SK-N-SH treated with all-trans-retinoic acid at 6 μM for 48 hours (cell line): ENCODE results near the gene ATP11A.

Experiments
- ATAC-seq: fragments of 200-7000 bp; cut with Tn5 transposase; 3 replicates; pipeline ENCODE4 v1.9.1; 2020; ENCODE audit warnings: mild to moderate bottlenecking, moderate library complexity
- ARNTL ChIP-seq: fragments of 450-650 bp; formaldehyde crosslinking; IDR thresholded peaks from 2 replicates; pipeline ENCODE4 v1.5.0; 2020; ENCODE audit warnings: low read depth, mild to moderate bottlenecking, moderate library complexity, borderline replicate concordance
- BACH2 ChIP-seq: fragments of 250-450 bp; sonication (Bioruptor Pico); IDR thresholded peaks from 2 replicates; pipeline ENCODE4 v1.9.0; 2021; ENCODE audit warnings: mild to moderate bottlenecking, borderline replicate concordance
- CREB5 ChIP-seq: fragments of 250-450 bp; sonication (Bioruptor Pico); IDR thresholded peaks from 2 replicates; pipeline ENCODE4 v1.5.1; 2020; ENCODE audit warnings: low read depth, mild to moderate bottlenecking, moderate library complexity
- CSDC2 ChIP-seq: fragments of 250-450 bp; sonication (Bioruptor Pico); IDR thresholded peaks from 2 replicates; pipeline ENCODE4 v1.5.0; 2020; ENCODE audit warnings: mild to moderate bottlenecking, moderate library complexity
- CSRNP3 ChIP-seq: fragments of 250-450 bp; sonication (Bioruptor Pico); IDR thresholded peaks from 2 replicates; pipeline ENCODE4 v1.5.1; 2021; ENCODE audit warnings: mild to moderate bottlenecking, moderate library complexity
- ESRRG ChIP-seq: fragments of 250-450 bp; sonication (Bioruptor Pico); IDR thresholded peaks from 2 replicates; pipeline ENCODE4 v1.6.1; 2021; ENCODE audit warnings: mild to moderate bottlenecking
- GLIS3 ChIP-seq: fragments of 250-450 bp; sonication (Bioruptor Pico); IDR thresholded peaks from 2 replicates; pipeline ENCODE4 v1.5.0; 2020; ENCODE audit warnings: mild to moderate bottlenecking, moderate library complexity
- ISL1 ChIP-seq: fragments of 250-450 bp; sonication (Bioruptor Pico); IDR thresholded peaks from 2 replicates; pipeline ENCODE4 v2.1.2; 2022; ENCODE audit warnings: mild to moderate bottlenecking, moderate library complexity
- OSR1 ChIP-seq: fragments of 250-450 bp; sonication (Bioruptor Pico); IDR thresholded peaks from 2 replicates; pipeline ENCODE4 v1.8.0; 2022; ENCODE audit warnings: moderate library complexity, mild to moderate bottlenecking, inconsistent platforms
- PATZ1 ChIP-seq: fragments of 250-450 bp; sonication (Bioruptor Pico); IDR thresholded peaks from 2 replicates; pipeline ENCODE4 v1.8.0; 2020; ENCODE audit warnings: mild to moderate bottlenecking, moderate library complexity, borderline replicate concordance
- POU6F1 ChIP-seq: fragments of 250-450 bp; sonication (Bioruptor Pico); IDR thresholded peaks from 2 replicates; pipeline ENCODE4 v1.8.0; 2021; ENCODE audit warnings: low read depth, mild to moderate bottlenecking, moderate library complexity, borderline replicate concordance
- PPARA ChIP-seq: fragments of 250-450 bp; sonication (Bioruptor Pico); IDR thresholded peaks from 2 replicates; pipeline ENCODE4 v1.5.0; 2020; ENCODE audit warnings: mild to moderate bottlenecking, borderline replicate concordance
- RARB ChIP-seq: fragments of 250-450 bp; sonication (Bioruptor Pico); IDR thresholded peaks from 2 replicates; pipeline ENCODE4 v1.8.0; 2021; ENCODE audit warnings: mild to moderate bottlenecking, moderate library complexity
- SNAI2 ChIP-seq: fragments of 250-450 bp; sonication (Bioruptor Pico); IDR thresholded peaks from 2 replicates; pipeline ENCODE4 v1.5.0; 2020; ENCODE audit warnings: mild to moderate bottlenecking, moderate library complexity
- TCF4 ChIP-seq: fragments of 250-450 bp; sonication (Bioruptor Pico); IDR thresholded peaks from 2 replicates; pipeline ENCODE4 v1.8.0; 2021; ENCODE audit warnings: mild to moderate bottlenecking, moderate library complexity, borderline replicate concordance
- TOX ChIP-seq: fragments of 250-450 bp; sonication (Bioruptor Pico); IDR thresholded peaks from 2 replicates; pipeline ENCODE4 v1.8.0; 2021; ENCODE audit warnings: mild to moderate bottlenecking, moderate library complexity, borderline replicate concordance
- ZC3H10 ChIP-seq: fragments of 250-450 bp; sonication (Bioruptor Pico); IDR thresholded peaks from 2 replicates; pipeline ENCODE4 v1.5.1; 2021; ENCODE audit warnings: mild to moderate bottlenecking, moderate library complexity
- ZFP3 ChIP-seq: fragments of 250-450 bp; sonication (Bioruptor Pico); IDR thresholded peaks from 2 replicates; pipeline ENCODE4 v1.5.0; 2020; ENCODE audit warnings: mild to moderate bottlenecking, moderate library complexity
- ZFP30 ChIP-seq: fragments of 450-650 bp; formaldehyde crosslinking; IDR thresholded peaks from 2 replicates; pipeline ENCODE4 v1.5.0; 2022; ENCODE audit warnings: mild to moderate bottlenecking, moderate library complexity
- ZNF565 ChIP-seq: fragments of 450-650 bp; formaldehyde crosslinking; conservative IDR thresholded peaks from 2 replicates; pipeline ENCODE4 v1.5.0; 2020; ENCODE audit warnings: low read depth, mild to moderate bottlenecking, moderate library complexity
- ZNF70 ChIP-seq: fragments of 450-650 bp; formaldehyde crosslinking; IDR thresholded peaks from 2 replicates; pipeline ENCODE4 v1.5.0; 2020; ENCODE audit warnings: mild to moderate bottlenecking, moderate library complexity
- ZNF8 ChIP-seq: fragments of 450-650 bp; formaldehyde crosslinking; IDR thresholded peaks from 2 replicates; pipeline ENCODE4 v1.5.0; 2020; ENCODE audit warnings: mild to moderate bottlenecking, moderate library complexity

ATP11A gene

GRCh38 chr13:112729408-112729807 lies 39.6 kb downstream of the ATP11A start:
- no peak for TF ChIP-seq ARNTL (CRISPR knock-in tag)
- no peak for TF ChIP-seq TCF4 (CRISPR knock-in tag)
- TF ChIP-seq ZC3H10 (CRISPR knock-in tag), result no peak
- TF ChIP-seq CSDC2 (CRISPR knock-in tag), result no peak
- TF ChIP-seq ZFP30, result no peak
- TF ChIP-seq ZNF70, result no peak
- no peak for TF ChIP-seq RARB
- no peak for TF ChIP-seq ZNF565
- TF ChIP-seq GLIS3 (CRISPR knock-in tag), result no peak
- no peak for TF ChIP-seq PATZ1 (CRISPR knock-in tag)
- no peak for TF ChIP-seq ZFP3 (CRISPR knock-in tag)
- TF ChIP-seq PPARA (CRISPR knock-in tag), result no peak
- no peak for TF ChIP-seq POU6F1
- TF ChIP-seq SNAI2 (CRISPR knock-in tag), result no peak
- TF ChIP-seq ZNF8 (CRISPR knock-in tag), result no peak
- TF ChIP-seq BACH2 (CRISPR knock-in tag), result no peak
- TF ChIP-seq CREB5 (CRISPR knock-in tag), result no peak
- no peak for TF ChIP-seq OSR1
- no peak for TF ChIP-seq TOX (CRISPR knock-in tag)
- no peak for ATAC-seq

GRCh38 chr13:112730157-112730671 lies 40.4 kb downstream of the ATP11A start:
- no peak for ATAC-seq
- TF ChIP-seq CSDC2 (CRISPR knock-in tag), result no peak
- TF ChIP-seq RARB, result no peak
- TF ChIP-seq TOX (CRISPR knock-in tag), result no peak
- TF ChIP-seq PPARA (CRISPR knock-in tag), result no peak
- TF ChIP-seq ZNF8 (CRISPR knock-in tag), result no peak
- no peak for TF ChIP-seq ZNF565
- no peak for TF ChIP-seq ISL1 (CRISPR knock-in tag)
- no peak for TF ChIP-seq SNAI2 (CRISPR knock-in tag)
- no peak for TF ChIP-seq ESRRG (CRISPR knock-in tag)
- TF ChIP-seq ARNTL (CRISPR knock-in tag), result no peak
- no peak for TF ChIP-seq POU6F1
- TF ChIP-seq GLIS3 (CRISPR knock-in tag), result no peak
- TF ChIP-seq ZNF70, result no peak
- TF ChIP-seq OSR1, result no peak
- TF ChIP-seq ZFP30, result no peak

- ATAC-seq, result no peak
- TF ChIP-seq TOX (CRISPR knock-in tag), result no peak
Observed at GRCh38 chr13:112731667-112732616, 42.1 kb downstream of the ATP11A start.

GRCh38 chr13:112732679-112733078 lies 42.8 kb downstream of the ATP11A start:
- no peak for ATAC-seq
- TF ChIP-seq PATZ1 (CRISPR knock-in tag) (no peak), ZNF70 (no peak), SNAI2 (CRISPR knock-in tag) (no peak), PPARA (CRISPR knock-in tag) (no peak), CSRNP3 (CRISPR knock-in tag) (no peak), TCF4 (CRISPR knock-in tag) (no peak), RARB (no peak), ZNF8 (CRISPR knock-in tag) (no peak), TOX (CRISPR knock-in tag) (no peak), ZC3H10 (CRISPR knock-in tag) (no peak), GLIS3 (CRISPR knock-in tag) (no peak), ZFP3 (CRISPR knock-in tag) (no peak), ISL1 (CRISPR knock-in tag) (no peak), ESRRG (CRISPR knock-in tag) (no peak), CREB5 (CRISPR knock-in tag) (no peak)
